ENCODE data around the gene HNRNPC.

DNA sequence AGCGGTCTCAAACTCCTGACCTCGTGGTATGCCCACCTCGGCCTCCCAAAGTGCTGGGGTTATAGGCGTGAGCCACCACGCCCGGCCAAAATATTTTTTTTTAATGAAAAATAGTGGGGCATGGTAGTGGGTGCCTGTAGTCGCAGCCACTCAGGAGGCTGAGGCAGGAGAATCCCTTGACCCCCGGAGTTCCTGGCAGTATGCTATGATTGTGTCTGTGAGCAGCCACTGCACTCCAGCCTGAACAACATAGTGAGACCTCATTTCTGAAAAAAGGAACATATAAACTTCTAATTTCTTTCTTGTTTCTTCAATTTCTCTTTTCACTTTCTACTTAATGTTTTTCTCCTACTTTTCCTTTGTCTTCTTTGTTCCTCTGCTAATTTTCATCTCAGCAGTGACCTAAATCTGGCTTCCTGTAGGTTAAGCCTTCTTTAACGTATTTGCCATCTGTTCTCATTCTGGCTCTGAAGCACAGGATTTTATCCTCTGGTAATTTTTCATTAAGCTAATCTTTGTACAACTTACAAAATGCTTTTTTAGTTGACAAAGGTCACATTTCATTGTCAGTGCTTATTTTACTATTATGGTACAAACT, 6.1 kb upstream of the HNRNPC start:
- TF ChIP-seq, protein P1, sequence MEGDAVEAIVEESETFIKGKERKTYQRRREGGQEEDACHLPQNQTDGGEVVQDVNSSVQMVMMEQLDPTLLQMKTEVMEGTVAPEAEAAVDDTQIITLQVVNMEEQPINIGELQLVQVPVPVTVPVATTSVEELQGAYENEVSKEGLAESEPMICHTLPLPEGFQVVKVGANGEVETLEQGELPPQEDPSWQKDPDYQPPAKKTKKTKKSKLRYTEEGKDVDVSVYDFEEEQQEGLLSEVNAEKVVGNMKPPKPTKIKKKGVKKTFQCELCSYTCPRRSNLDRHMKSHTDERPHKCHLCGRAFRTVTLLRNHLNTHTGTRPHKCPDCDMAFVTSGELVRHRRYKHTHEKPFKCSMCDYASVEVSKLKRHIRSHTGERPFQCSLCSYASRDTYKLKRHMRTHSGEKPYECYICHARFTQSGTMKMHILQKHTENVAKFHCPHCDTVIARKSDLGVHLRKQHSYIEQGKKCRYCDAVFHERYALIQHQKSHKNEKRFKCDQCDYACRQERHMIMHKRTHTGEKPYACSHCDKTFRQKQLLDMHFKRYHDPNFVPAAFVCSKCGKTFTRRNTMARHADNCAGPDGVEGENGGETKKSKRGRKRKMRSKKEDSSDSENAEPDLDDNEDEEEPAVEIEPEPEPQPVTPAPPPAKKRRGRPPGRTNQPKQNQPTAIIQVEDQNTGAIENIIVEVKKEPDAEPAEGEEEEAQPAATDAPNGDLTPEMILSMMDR (IDR thresholded peaks at IDR 0.05; ENCODE audit: low read depth, low read length): no peak
- TF ChIP-seq, protein P2, sequence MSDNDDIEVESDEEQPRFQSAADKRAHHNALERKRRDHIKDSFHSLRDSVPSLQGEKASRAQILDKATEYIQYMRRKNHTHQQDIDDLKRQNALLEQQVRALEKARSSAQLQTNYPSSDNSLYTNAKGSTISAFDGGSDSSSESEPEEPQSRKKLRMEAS (IDR thresholded peaks at IDR 0.05; ENCODE audit: low read depth, low read length): no peak
- no peak for TF ChIP-seq POLR2A (IDR thresholded peaks at IDR 0.05; ENCODE audit: extremely low read depth, insufficient read length)
